HG02798 (cell line): ENCODE results near the gene ARMS2.

Source experiments
- ATAC-seq: cut with Tn5 transposase; IDR thresholded peaks from one replicate; pipeline ENCODE4 v1.9.1; 2021; ENCODE audit warnings: mild to moderate bottlenecking; ENCODE audit not compliant: unreplicated experiment, poor library complexity

The ARMS2 gene

GRCh38 chr10:122490786-122491680, 36.6 kb downstream of the ARMS2 start:
- ATAC-seq: no peak

GRCh38 chr10:122492006-122492405, 37.6 kb downstream of the ARMS2 start:
- no peak for ATAC-seq

- no peak for ATAC-seq
Measured at GRCh38 chr10:122492999-122493481, 38.6 kb downstream of the ARMS2 start.

- ATAC-seq: no peak
Measured at GRCh38 chr10:122493761-122494160, 39.3 kb downstream of the ARMS2 start.

GRCh38 chr10:122494173-122494820, 39.8 kb downstream of the ARMS2 start:
- ATAC-seq: no peak

GRCh38 chr10:122494833-122495232, 40.4 kb downstream of the ARMS2 start:
- ATAC-seq: no peak

GRCh38 chr10:122495406-122496340, 41.2 kb downstream of the ARMS2 start:
- ATAC-seq: no peak

- no peak for ATAC-seq
Measured at GRCh38 chr10:122497241-122497640, 42.8 kb downstream of the ARMS2 start.

GRCh38 chr10:122498521-122498920, 44.1 kb downstream of the ARMS2 start:
- ATAC-seq: no peak

GRCh38 chr10:122499012-122499411, 44.6 kb downstream of the ARMS2 start:
- no peak for ATAC-seq

GRCh38 chr10:122499491-122499941, 45.1 kb downstream of the ARMS2 start:
- ATAC-seq: no peak

GRCh38 chr10:122500194-122500593, 45.7 kb downstream of the ARMS2 start:
- ATAC-seq: no peak

GRCh38 chr10:122500726-122501125, 46.3 kb downstream of the ARMS2 start:
- no peak for ATAC-seq

GRCh38 chr10:122503012-122503411, 48.6 kb downstream of the ARMS2 start:
- no peak for ATAC-seq

- ATAC-seq: no peak
Measured at GRCh38 chr10:122503886-122504609, 49.6 kb downstream of the ARMS2 start.

GRCh38 chr10:122504610-122504950, 50.1 kb downstream of the ARMS2 start:
- ATAC-seq: no peak

- ATAC-seq: no peak
Measured at GRCh38 chr10:122505011-122505410, 50.6 kb downstream of the ARMS2 start.

GRCh38 chr10:122505885-122506645, 51.6 kb downstream of the ARMS2 start:
- no peak for ATAC-seq
